Vagina (tissue), 2 donors: ENCODE measurements around the gene NR2C1. TPM values are rescaled to one million over a fixed set of nuclear protein-coding genes. Genes with fewer than 3 reads are reported as not detected.

ENCODE experiments used
- DNase-seq, 2 donors: peaks; one replicate each; pipeline ENCODE4 v3.0.0-alpha.2; 2017; ENCODE audit errors: extremely low spot score in 2 of 2
- H3K27ac ChIP-seq: fragments of 200-600 bp; sonication (generic); one replicate; pipeline ENCODE4 v1.5.1; 2019
- H3K27me3 ChIP-seq: fragments of 200-600 bp; sonication (generic); one replicate; pipeline ENCODE4 v1.5.1; 2019
- H3K36me3 ChIP-seq, 2 donors: fragments of 200-600 bp; sonication (generic); one replicate each; pipeline ENCODE4 v1.5.1; 2017 to 2019
- H3K4me1 ChIP-seq: fragments of 200-600 bp; sonication (generic); one replicate; pipeline ENCODE4 v1.5.1; 2019
- H3K4me3 ChIP-seq, 2 donors: fragments of 200-600 bp; sonication (generic); 1 replicate in 1 of 2; 2 replicates in 1 of 2; pipeline ENCODE4 v1.5.1; 2016 to 2019
- H3K9me3 ChIP-seq: fragments of 200-600 bp; sonication (generic); one replicate; pipeline ENCODE4 v1.5.1; 2019
- POLR2A ChIP-seq, 2 donors: fragments of 450-650 bp; IDR thresholded peaks; one replicate each; pipeline ENCODE4 v1.6.1; 2017; ENCODE audit warnings: antibody characterized with exemption in 2 of 2, mild to moderate bottlenecking in 2 of 2, moderate library complexity in 2 of 2
- POLR2AphosphoS5 ChIP-seq, 2 donors: sonication (generic); formaldehyde crosslinking; IDR thresholded peaks; one replicate each; pipeline ENCODE4 v1.9.0; 2017; ENCODE audit warnings: antibody characterized with exemption in 2 of 2, mild to moderate bottlenecking in 2 of 2, low read depth in 1 of 2; ENCODE audit not compliant: insufficient read depth in 1 of 2
- intact Hi-C: fragments of 100-400 bp; cut with DNase I; formaldehyde crosslinking; loops from one replicate; pipeline ENCODE4 v1.15.1; 2023
- total RNA-seq: library from RNA; depleted of rRNA; stranded (reverse); fragments of >200 nt; gene quantifications from one replicate; pipeline ENCODE4 v1.2.3, GENCODE V29; 2016
- TF ChIP-seq, protein P1 (sequence below), 3 experiments: fragments of 450-650 bp in 2 of 3; fragments of 200-600 bp in 1 of 3; sonication (generic) in 1 of 3; IDR thresholded peaks; one replicate each; pipeline ENCODE4 v1.5.1; 2017 to 2019; ENCODE audit warnings: antibody characterized with exemption in 3 of 3, mild to moderate bottlenecking in 2 of 3, moderate library complexity in 2 of 3

NR2C1 gene
- total RNA-seq, 1 donor from 2014 or later = 49.4 TPM

DNA sequence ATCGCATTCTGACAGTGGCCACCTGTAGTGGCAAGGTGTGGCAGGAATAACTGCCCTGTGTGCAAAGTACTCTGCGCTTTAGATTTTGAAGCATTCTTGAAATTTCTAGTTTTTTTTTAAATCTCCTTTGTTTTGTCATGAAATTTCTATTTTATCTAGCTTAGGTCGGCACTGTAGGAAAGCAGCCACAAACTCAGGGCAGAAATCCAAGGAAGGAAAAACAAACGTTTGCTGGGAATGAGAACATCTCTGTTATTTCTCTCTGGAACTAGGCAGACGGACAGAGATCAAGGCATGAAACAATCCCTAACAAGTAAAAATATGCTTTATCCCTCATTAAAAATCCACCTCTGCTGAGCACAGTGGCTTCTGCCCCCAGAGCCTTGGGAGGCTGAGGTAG is 1.3 kb upstream of the NR2C1 start:
- TF ChIP-seq, protein P1, sequence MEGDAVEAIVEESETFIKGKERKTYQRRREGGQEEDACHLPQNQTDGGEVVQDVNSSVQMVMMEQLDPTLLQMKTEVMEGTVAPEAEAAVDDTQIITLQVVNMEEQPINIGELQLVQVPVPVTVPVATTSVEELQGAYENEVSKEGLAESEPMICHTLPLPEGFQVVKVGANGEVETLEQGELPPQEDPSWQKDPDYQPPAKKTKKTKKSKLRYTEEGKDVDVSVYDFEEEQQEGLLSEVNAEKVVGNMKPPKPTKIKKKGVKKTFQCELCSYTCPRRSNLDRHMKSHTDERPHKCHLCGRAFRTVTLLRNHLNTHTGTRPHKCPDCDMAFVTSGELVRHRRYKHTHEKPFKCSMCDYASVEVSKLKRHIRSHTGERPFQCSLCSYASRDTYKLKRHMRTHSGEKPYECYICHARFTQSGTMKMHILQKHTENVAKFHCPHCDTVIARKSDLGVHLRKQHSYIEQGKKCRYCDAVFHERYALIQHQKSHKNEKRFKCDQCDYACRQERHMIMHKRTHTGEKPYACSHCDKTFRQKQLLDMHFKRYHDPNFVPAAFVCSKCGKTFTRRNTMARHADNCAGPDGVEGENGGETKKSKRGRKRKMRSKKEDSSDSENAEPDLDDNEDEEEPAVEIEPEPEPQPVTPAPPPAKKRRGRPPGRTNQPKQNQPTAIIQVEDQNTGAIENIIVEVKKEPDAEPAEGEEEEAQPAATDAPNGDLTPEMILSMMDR (IDR thresholded peaks at IDR 0.05) = no peak
- TF ChIP-seq POLR2A (IDR thresholded peaks at IDR 0.05) = no peak
- no peak for TF ChIP-seq POLR2AphosphoS5 (IDR thresholded peaks at IDR 0.05; ENCODE audit: insufficient read depth in 1 of 2, low read depth in 1 of 2)
- Histone ChIP-seq H3K27me3 (no peaks in the 10 kb centered on the region), H3K4me3 (no peak overlapping the region), H3K27ac (no peak overlapping the region), H3K4me1 (peaks cover 14% of the 10 kb centered on the region), H3K9me3 (no peaks in the 10 kb centered on the region), H3K36me3 (no peaks in the 10 kb centered on the region)
- intact Hi-C loops = no loop called here
- no peak for DNase-seq

DNA sequence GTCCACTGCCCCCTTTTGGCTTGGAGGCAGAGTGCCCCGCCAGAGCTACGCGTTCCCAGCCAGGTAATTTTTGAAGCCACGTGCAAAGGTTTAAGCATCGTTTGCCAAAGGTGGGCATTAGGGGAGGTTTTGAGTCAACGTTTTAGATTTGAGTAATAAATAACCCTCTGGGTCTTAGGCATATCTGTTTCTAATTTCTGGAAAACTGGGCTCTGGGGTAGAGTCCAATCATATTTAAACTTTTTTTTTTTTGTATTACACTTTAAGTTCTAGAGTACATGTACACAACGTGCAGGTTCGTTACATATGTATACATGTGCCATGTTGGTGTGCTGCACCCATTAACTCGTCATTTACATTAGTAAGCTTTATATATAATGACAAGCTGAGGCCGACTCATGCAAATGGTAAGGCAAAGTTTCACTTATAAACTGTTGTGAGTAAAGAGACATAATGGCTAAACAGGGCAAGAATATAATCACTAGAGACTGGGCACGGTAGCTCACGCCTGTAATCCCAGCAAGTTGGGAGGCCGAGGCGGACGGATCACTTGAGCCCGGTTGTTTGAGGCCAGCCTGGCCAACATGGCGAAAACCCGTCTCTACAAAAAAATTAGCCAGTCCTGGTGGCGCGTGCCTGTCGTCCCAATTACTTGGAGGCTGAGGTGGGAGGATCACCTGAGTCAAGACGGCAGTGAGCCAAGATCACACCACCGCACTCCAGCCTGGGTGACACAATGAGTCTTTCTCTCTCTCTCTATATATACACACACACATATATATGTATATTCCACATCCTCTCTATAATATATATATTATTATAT is 491 bp upstream of the NR2C1 start:
- no peak for DNase-seq
- no peaks in the 10 kb centered on the region for H3K36me3 ChIP-seq
- no peak for TF ChIP-seq POLR2AphosphoS5 (IDR thresholded peaks at IDR 0.05; ENCODE audit: insufficient read depth in 1 of 2, low read depth in 1 of 2)
- no peak for TF ChIP-seq POLR2A (IDR thresholded peaks at IDR 0.05)
- TF ChIP-seq, protein P1 (IDR thresholded peaks at IDR 0.05) = peak in 1 of 3 experiments; percentile 71
- no peaks in the 10 kb centered on the region for H3K9me3 ChIP-seq
- H3K4me1 ChIP-seq = peaks cover 14% of the 10 kb centered on the region
- peak overlapping the region; percentile 88 for H3K27ac ChIP-seq
- peak overlapping the region; percentile 85 to 90 for H3K4me3 ChIP-seq
- no peaks in the 10 kb centered on the region for H3K27me3 ChIP-seq
- intact Hi-C loops = no loop called here

DNA sequence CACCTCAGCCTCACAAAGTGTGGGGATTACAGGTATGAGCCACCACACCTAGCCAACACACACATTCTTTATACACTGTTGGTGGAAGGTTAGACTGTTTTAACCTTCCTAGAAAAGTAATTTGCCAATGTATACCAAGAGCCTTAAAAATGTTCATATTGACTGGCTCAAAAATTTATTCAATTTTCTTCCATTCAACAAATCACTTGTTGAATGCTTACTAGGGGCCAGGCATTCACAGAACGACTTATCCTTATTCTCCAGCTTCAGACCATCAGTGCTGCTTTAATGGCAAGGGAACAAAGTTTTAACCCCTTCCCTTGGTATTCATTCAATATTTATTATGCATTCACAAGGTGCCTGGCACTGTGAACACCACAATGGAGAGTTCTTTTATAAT is 3.0 kb downstream of the NR2C1 start:
- no peak for DNase-seq
- H3K36me3 ChIP-seq = peaks cover 0 to 15% of the 10 kb centered on the region in 2 donors
- no peak overlapping the region for H3K27ac ChIP-seq
- no peak for TF ChIP-seq POLR2A (IDR thresholded peaks at IDR 0.05)
- TF ChIP-seq, protein P1 (IDR thresholded peaks at IDR 0.05) = no peak
- no peak for TF ChIP-seq POLR2AphosphoS5 (IDR thresholded peaks at IDR 0.05; ENCODE audit: insufficient read depth in 1 of 2, low read depth in 1 of 2)
- no peaks in the 10 kb centered on the region for H3K27me3 ChIP-seq
- H3K9me3 ChIP-seq = no peaks in the 10 kb centered on the region
- H3K4me3 ChIP-seq = no peak overlapping the region
- peaks cover 14% of the 10 kb centered on the region for H3K4me1 ChIP-seq
- intact Hi-C loops = no loop called here

DNA sequence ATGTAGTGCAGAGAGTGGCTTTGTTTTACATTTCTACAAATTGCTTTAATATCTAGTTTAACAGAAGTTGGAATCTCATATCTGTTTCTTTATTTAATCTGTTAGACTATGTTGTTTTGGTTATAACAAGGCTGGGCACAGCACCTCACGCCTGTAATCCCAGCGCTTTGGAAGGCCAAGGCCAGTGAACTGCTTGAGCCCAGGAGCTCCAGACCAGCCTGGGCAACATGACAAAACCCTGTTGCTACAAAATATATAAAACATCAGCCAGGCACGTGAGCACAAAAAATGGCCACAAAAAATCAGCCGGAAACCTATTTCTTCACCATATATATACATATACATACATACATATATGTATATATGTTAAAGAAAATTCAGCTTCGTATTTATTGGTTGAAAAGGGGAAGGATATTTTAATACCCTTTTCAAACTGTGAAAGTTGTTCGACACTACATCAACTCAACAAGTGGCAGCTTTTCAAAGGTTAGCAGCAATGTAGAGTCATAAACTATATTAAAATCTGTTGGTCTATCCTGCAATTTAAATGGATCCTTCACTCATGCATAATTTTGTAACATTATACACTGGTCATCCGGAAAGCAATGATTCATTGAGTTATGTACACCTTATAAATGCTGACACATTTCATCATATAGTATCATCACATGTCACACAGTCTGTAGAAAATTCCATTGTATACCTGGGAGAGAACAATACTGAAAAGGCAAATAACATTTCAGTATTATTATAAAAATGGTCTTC is 7.1 kb downstream of the NR2C1 start:
- Histone ChIP-seq H3K9me3 (no peaks in the 10 kb centered on the region), H3K4me1 (peaks cover 7% of the 10 kb centered on the region), H3K27me3 (no peaks in the 10 kb centered on the region), H3K4me3 (no peak overlapping the region), H3K36me3 (peaks cover 0 to 44% of the 10 kb centered on the region in 2 donors), H3K27ac (no peak overlapping the region)
- DNase-seq = no peak
- intact Hi-C loops = no loop called here
- TF ChIP-seq POLR2A (IDR thresholded peaks at IDR 0.05) (no peak), POLR2AphosphoS5 (IDR thresholded peaks at IDR 0.05; ENCODE audit: insufficient read depth in 1 of 2, low read depth in 1 of 2) (no peak)
- TF ChIP-seq, protein P1 (IDR thresholded peaks at IDR 0.05) = no peak
